Hepatic stellate cell (primary cell): ENCODE results near the gene RPSA.
"Not testable (repeated sequence)": the region's sequence is repeated elsewhere in the genome, so short reads cannot be mapped to it uniquely, and the experiment has no call there.

Experiments used
- DNase-seq: peaks from one replicate; pipeline ENCODE4 v3.0.0; 2011; ENCODE audit warnings: low spot score

The RPSA gene

GRCh38 chr3:39454591-39455217 lies 48.2 kb downstream of the RPSA start:
- DNase-seq: no peak

GRCh38 chr3:39456159-39456558 lies 49.6 kb downstream of the RPSA start:
- DNase-seq: no peak

GRCh38 chr3:39457361-39457760 lies 50.8 kb downstream of the RPSA start:
- DNase-seq: no peak

GRCh38 chr3:39458579-39458978 lies 52.1 kb downstream of the RPSA start:
- not testable (repeated sequence) for DNase-seq

GRCh38 chr3:39460677-39461076 lies 54.2 kb downstream of the RPSA start:
- DNase-seq: no peak
